HG03378 (cell line): ENCODE measurements around the gene IGSF6.
"Not testable (repeated sequence)": the region's sequence is repeated elsewhere in the genome, so short reads cannot be mapped to it uniquely, and the experiment has no call there.

Experiments used
- ATAC-seq: cut with Tn5 transposase; IDR thresholded peaks from one replicate; pipeline ENCODE4 v1.9.1; 2021; ENCODE audit warnings: mild to moderate bottlenecking, moderate library complexity; ENCODE audit not compliant: unreplicated experiment

IGSF6 gene

DNA sequence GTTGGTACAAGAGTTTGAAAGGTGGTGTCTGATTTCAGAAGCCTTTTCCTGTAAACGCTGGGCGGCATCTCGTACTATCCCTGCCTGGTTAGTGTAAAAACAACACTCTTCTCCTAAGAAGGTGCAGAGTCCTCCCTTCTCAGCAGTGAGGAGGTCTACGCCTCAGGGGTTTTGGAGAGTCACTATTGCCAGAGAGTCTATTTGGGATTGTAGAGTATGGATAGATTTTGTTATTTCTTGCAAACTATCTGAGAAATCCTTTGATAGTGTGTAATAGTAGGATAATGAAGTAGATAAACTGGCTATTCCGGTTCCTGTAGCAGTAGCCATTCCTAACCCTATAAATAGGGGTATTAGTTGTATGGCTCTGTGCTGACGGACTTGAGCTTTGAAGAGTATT is 21.5 kb downstream of the IGSF6 start:
- not testable (repeated sequence) for ATAC-seq

DNA sequence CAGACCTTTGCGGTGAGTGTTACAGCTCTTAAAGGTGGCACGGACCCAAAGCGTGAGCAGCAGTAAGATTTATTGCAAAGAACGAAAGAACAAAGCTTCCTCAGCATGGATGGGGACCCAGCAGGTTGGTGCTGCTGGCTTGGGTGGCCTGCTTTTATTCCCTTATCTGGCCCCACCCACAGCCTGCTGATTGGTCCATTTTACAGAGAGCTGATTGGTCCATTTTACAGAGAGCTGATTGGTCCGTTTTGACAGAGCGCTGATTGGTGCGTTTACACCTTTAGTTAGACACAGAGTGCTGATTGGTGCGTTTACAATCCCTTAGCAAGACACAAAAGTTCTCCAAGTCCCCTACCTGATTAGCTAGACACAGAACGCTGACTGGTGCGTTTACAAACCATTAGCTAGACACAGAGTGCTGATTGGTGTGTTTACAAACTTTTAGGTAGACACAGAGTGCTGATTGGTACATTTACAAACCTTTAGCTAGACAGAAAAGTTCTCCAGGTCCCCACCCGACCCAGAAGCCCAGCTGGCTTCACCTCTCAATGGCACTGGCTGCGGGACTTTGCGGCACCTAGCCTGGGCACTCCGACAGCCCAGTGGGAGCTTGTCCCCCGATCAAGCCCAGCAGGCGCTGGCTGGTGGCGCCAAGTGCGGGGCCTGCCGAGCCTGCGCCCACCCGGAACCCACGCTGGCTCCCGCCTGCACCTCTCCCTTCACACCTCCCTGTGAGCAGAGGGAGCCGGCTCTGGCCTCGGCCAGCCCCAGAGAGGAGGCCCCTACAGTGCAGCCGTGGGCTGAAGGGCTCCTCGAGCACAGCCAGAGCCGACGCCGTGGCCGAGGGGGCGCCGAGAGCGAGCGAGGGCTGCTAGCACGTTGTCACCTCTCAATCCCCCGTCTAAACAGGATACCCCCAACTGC is 22.5 kb downstream of the IGSF6 start:
- not testable (repeated sequence) for ATAC-seq

DNA sequence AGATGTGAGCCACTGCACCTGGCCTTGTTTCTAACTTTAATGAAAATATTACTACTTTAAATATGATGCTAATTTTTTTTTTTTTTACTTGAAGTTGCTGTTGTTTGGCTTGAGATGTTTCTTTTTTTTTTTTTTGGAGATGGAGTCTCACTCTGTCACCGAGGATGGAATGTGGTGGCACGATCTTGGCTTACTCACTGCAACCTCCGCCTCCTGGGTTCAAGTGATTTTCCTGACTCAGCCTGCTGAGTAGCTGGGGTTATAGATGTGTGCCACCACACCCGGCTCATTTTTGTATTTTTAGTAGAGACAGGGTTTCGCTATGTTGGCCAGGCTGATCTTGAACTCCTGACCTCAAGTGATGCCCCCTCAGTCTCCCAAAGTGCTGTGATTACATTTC is 23.6 kb downstream of the IGSF6 start:
- no peak for ATAC-seq

DNA sequence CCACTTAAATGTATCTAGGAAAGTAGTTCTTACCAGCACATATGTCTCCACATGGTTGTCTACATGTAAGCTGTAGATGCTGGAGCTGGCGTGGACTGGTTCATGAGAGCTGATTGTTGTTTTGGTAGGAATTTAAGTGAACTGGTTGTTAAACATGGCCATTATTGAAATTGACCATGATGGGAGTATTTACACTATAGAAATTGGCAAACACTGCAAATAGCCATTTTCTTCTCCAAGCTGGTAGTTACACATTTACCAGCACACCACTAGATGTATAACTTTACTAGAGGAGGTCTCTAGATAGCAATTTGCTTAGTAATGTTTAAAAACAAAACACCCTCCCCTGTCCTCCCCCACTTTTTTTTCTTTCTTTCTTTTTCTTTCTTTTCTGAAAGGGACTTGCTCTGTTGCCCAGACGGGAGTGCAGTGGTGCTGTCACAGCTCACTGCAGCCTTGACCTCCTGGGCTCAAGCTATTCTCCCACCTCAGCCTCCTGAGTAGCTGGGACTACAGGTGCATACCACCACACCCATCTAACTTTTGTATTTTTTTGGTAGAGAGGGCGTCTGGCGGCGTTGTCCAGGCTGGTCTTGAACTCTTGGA is 24.2 kb downstream of the IGSF6 start:
- no peak for ATAC-seq

DNA sequence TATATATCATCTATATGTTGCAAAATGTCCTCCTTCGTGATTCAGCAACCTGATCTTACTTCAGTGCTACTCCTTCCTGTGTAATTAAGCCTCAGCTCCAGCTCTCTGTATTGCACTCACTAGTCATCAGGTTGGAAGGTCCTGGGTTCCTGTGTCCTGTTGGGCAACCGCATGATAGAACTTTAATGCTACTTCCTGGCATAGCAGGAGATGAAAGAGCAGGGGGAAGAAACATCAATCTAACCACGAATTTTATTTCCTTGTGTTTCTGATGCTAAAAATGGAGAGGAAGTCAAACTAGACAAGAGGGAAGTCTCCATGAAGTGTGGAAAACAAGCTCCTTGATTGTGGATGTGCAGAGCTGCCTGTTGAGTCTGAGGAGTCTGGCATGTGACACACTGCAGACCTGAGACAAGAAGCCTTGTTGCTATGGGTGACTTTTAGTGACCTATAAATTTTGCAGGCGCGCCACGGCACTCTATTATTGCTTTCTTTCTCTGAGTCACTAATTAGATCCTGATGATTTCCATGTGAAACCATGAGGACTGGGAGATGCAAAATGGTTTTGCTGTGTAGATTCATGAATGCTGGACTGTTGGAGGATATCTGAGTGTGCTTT is 25.6 kb downstream of the IGSF6 start:
- ATAC-seq, result no peak

DNA sequence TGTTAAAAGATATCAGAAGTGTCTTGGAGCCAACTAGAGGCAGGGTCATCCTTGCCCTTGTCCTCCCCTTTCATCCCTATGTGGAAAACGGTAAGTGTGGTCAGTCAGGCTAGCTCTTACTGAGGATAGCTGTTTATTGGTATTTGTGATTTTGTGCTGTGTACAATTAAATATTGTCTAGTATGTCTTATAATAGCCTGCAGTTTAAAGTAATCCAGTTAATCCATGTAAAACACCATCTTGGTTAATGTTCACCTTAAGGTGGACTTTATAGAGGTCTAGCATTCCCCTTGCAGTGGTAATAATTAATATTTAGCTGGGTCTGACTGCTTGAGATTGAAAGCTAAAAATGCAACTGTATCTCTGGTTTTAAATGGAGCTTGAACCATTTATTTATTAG is 27.4 kb downstream of the IGSF6 start:
- ATAC-seq, result no peak

DNA sequence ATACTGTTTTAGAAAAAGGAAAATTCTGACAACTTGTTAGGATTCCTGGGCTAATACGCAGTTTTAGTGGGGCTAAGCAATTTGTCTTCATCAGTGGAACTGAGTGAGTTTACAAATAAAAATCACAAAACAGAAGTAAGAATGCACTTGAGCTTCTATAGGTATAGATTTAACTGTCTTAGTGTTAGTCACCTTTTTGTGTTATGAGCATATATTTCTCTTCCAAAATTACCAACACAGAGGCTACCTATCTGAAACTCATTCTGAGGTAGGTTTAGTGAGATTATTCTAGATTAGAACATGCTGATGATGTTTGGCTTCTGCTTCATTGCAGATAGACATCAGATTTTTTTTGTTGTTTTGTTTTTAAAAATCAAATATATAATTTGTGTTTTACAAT is 29.9 kb downstream of the IGSF6 start:
- no peak for ATAC-seq

DNA sequence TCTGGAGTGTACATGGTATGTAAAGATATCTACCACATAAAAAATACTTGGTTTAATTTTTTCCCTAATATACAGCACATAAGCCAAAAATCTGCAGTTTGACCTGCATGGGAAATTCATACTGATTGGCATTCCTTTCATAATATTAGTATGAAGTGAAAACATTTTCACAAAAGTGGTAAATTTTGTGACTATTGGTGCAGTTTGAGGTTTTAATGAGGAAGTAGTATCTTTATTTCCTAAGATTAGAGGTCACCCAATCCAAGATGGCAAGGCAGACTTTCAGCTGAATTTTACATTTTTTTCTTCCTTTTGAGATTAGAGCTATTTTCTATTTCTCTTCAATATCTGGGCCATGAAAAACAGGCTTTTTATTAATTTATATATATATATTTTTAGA is 31.8 kb downstream of the IGSF6 start:
- no peak for ATAC-seq

DNA sequence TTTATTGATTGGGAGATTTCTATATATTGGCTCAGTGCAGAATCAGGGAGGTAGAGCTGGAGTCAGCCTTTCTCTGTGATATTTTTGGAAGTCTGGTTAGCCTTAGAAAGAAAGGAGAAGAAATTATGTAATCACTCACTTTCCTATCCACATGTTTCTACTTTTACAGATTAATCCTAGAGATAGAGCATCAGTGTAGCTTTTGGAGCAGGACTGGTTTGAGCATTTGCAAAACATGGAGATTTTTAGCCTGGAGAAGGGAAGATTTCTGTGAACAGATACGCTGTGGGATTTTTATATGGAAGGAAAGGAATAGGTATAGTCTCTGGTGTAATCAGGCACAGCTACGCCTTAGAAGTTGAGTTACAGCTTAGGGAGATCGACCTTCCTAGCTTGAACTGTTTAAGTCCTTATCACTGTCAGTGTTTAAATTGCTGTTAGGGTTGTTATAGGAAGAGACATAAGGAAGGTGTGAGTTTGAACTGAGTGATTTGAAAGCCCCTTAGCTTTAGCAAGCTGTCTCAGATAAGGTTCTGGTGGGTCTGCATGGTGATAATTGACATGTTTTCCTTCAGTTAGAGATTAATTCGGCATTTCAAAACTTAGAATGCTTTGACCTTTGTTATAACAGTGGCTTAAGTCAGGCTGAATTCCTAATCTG is 32.5 kb downstream of the IGSF6 start:
- no peak for ATAC-seq

DNA sequence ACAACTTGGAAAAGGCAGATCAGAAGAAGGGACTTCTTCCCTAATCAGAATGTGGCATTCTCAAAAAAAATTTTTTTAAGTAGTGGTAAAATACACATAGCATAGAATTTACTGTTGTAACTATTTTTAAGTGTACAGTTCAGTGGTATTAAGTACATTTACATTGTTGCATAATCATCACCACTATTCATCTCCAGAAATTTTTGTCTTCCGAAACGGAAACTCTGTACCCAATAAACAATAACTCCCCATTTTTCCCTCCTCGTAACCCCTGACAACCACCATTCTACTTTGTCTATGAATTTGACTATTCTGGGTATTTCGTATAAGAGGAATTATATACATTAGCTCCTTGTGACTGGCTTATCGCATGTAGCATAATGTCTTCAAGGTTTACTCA is 34.1 kb downstream of the IGSF6 start:
- ATAC-seq, result no peak

DNA sequence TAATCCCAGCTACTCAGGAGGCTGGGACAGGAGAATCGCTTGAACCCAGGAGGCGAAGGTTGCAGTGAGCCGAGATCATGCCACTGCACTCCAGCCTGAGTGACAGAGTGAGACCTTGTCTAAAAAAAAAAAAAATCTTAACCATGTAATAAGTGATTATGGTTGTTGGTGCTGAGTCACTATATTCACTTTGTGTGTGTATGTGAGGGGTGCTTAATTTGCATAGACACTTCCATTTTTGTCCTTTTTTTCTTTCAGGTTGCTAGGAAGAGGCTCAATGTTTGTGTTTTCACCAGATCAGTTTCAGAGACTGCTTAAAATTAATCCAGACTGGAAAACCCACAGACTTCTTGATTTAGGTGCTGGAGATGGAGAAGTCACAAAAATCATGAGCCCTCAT is 34.8 kb downstream of the IGSF6 start:
- ATAC-seq, result no peak

DNA sequence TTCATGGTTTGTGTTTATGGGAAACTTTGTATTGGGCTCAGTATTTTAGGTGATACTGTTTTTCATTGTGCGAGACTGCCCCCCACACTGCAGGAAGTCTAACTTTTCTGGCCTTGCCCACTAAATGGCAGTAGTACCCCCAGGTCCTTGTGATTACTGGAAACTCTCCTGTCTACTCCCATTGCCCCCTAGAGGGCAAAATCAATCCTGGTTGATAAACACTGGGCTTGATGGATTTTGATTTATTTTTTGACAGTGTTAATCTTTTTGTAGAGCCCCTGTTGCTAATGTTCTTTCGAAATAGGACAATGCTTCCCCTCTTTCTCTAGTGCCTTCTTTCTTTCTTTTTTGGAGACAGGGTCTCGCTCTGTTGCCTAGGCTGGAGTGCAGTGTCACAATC is 37.5 kb downstream of the IGSF6 start:
- ATAC-seq, result no peak

DNA sequence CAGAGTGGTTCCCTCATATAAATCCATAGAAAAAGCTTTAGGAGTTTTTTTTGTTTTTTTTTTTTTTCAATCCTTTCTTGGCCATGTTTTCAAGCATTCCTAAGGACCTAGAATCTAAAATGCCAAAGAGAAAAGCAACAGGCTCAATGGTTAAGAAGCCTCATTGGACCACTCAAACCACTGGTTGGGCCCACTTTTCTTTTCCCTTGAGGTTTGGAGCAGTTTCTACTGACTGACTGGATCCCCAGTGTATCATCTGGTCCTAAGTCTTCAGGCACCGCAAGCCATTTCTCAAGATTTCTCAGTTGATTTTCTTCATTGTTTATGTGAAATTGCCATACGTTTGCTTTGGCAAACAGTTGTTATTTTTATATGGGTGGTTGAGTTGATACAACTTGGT is 38.6 kb downstream of the IGSF6 start:
- no peak for ATAC-seq

DNA sequence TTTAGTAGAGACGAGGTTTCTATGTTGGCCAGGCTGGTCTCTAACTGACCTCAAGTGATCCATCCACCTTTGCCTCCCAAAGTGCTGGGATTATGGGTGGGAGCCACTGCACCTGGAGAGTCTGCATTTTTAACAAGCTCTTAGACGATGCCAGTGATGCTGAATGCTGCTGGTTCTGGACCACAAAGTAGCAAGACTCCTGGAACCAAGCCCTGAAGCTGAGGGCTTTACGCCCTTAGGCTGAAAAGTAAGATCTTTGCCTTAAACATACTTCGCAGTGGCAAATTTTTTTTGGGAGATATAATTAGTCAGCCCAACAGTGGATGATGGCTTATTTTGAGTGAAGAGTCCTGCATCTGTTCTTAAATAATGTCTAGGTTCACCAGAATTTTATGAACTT is 39.0 kb downstream of the IGSF6 start:
- ATAC-seq, result no peak

DNA sequence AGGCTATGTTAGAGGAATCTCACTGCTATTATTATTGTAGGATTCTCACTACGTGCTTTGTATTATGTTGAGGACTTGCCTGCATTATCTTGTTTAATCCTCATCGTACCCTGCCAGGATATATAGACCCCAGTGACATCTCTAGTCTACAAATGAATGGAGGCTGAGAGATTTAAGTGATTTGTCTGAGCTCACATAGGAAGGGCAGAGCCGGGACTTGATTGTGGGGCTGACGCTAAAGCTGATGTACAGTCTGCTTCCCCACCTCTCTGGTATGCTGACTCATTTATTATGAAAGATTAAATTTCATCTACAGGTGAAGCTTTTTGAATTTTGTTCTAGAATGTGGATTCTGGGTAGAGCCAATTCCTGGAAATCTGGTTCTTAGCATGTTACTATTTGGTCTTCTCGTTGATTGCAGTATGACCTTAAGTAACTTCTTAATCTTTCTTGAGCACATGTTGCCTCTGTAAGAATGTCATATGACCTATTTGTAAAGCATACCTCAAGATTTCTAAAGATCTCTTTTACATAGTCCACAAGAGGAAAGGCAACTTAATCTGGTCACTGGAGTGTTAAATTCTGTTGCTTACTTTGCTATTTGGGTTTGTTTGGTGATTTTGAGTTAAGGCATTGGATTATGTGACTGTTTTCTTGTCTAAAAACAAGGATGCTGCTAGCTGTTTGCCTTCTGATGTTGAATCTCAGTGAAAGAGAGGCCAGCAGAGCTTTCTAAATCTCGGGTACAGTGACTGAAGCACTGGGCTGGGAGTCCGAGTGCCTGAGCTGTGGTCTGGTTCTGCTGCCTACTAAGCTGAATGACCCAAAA is 40.6 kb downstream of the IGSF6 start:
- ATAC-seq, result no peak

DNA sequence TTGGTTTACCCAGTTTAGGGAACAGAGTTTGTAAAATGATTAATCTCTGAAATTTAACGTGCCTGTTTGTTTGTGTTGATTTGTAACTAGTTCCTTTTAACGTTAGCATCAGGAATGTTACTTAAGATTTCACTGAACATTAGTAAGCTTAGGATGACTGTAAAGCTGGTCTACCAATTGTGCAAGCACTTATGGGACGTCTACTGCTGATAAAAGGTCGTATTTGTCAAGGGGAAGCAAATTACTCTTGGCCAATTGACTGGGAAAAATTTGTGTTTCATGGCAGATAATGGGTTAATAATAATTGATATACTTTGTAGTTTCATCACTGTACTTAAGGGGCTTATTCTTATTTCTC is 41.2 kb downstream of the IGSF6 start:
- no peak for ATAC-seq

DNA sequence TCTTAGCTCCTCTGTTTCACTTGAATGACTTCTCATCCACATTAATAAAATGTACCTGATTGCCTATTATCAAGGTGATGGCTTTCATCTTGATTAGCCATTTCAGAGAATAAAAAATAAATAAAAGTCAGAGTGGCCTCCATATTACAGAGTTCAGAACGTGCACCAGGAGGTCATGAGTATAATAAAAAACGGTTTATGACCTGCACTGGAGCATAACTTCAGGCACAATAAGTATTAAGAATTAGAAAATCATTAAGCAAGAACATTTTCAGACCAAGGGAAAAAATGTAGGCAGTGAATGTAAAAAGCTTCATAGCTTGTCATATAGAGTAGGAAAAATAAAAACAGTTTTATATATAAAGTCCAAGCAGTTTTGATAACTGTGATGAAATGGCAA is 41.6 kb downstream of the IGSF6 start:
- no peak for ATAC-seq

DNA sequence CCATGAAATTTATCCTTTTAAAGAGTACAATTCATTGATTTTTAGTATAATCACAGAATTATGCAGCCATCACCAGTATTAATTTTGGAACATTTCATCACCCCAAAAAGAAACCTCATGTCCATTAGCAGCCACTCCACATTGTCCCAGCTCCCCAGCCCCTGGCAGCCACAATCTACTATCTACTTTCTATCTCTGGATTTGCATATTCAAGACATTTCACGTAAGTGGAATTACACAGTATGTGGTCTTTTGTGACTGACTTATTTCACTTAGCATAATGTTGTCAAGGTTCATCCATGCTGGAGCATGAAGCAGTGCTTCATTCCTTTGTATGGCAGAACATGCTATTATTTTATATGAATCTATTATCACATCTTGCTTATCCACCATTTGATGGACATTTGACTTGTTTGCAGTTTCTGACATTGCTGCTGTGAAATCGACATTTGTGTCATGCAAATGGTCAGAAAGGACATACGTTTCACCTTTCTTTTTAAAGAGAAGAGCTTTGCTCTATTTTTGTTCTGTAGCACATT is 42.3 kb downstream of the IGSF6 start:
- ATAC-seq, result no peak

DNA sequence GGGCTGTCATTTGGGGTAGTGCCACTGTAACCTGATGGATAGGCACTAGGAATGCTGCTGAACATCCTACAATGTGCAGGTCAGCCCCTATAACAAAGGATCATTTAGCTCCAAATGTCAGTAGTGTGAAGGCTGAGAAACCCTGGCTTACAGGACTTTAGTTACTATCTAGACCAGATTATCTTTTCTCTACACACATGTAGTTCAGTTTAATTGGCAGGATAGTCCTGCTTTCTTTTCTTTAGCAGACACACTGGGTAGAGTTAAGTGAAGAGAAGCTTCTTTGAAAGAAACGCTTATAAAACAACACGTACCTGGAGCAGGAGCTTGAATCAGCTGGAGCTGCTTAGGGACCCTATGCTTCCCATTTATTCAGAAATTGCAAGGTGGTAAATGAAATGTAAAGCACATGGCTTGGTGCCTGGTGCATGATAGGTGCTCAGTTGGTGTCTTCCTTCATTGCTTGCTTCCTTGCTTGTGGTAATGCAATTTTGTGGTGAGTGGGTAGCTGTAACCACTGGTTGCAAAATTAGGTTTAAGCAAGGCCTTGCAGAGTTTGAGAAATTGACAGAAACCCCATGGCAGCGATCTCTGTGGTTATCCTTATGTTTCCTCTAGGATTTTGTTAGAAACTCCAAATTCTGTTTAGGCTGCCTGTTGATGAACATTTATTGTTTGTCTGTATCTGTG is 43.6 kb downstream of the IGSF6 start:
- no peak for ATAC-seq

DNA sequence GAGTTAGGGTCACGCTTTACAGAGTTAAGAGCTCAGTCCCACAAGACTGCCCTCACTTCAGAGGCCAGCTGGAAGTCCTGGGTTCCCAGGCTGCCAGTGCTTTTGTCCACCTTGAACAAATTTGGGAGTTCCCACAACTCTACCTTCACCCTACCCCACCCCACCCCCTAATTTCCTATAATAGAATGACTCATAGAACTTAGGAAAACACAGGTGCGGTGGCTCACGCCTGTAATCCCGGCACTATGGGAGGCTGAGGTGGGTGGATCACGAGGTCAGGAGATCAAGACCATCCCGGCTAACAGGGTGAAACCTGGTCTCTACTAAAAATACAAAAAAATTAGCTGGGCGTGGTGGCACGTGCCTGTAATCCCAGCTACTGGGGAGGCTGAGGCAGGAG is 46.6 kb downstream of the IGSF6 start:
- not testable (repeated sequence) for ATAC-seq
